BE2C (cell line): ENCODE measurements around the gene ZDHHC8.

Experiments
- DNase-seq: peaks from one replicate; pipeline ENCODE4 v3.0.0-alpha.2; 2020
- H3K27me3 ChIP-seq: fragments of 250-450 bp; sonication (Bioruptor Pico); 2 replicates; pipeline ENCODE4 v1.5.1; 2020; ENCODE audit warnings: mild to moderate bottlenecking
- H3K36me3 ChIP-seq: fragments of 250-450 bp; sonication (Bioruptor Pico); 2 replicates; pipeline ENCODE4 v1.5.1; 2020; ENCODE audit warnings: mild to moderate bottlenecking
- H3K4me1 ChIP-seq: fragments of 250-450 bp; sonication (Bioruptor Pico); 2 replicates; pipeline ENCODE4 v1.5.1; 2020
- H3K4me3 ChIP-seq: 2 replicates; pipeline ENCODE4 v1.5.1; 2011; ENCODE audit warnings: low read depth, low read length
- H3K9me3 ChIP-seq: fragments of 250-450 bp; sonication (Bioruptor Pico); 2 replicates; pipeline ENCODE4 v1.5.1; 2020
- CTCF ChIP-seq: IDR thresholded peaks from 2 replicates; pipeline ENCODE4 v1.5.1; 2012; ENCODE audit warnings: mild to moderate bottlenecking, low read depth, low read length

The ZDHHC8 gene

GRCh38 chr22:20089977-20090729 is 41.5 kb upstream of the ZDHHC8 start:
- Histone ChIP-seq H3K4me3 (no peak overlapping the region), H3K27me3 (no peaks in the 10 kb centered on the region), H3K36me3 (peaks cover 98% of the 10 kb centered on the region), H3K9me3 (no peaks in the 10 kb centered on the region), H3K4me1 (no peaks in the 10 kb centered on the region)
- DNase-seq: no peak
- TF ChIP-seq CTCF: no peak

GRCh38 chr22:20090730-20091240 is 40.8 kb upstream of the ZDHHC8 start:
- no peak overlapping the region for H3K4me3 ChIP-seq
- no peaks in the 10 kb centered on the region for H3K9me3 ChIP-seq

GRCh38 chr22:20091690-20092476 is 39.7 kb upstream of the ZDHHC8 start:
- Histone ChIP-seq H3K4me1 (no peaks in the 10 kb centered on the region), H3K27me3 (no peaks in the 10 kb centered on the region), H3K4me3 (no peak overlapping the region), H3K9me3 (no peaks in the 10 kb centered on the region), H3K36me3 (peaks cover 100% of the 10 kb centered on the region)
- TF ChIP-seq CTCF: no peak
- no peak for DNase-seq

More at GRCh38 chr22:20090730-20091240, 40.8 kb upstream of the ZDHHC8 start:
- Histone ChIP-seq H3K36me3 (peaks cover 100% of the 10 kb centered on the region), H3K4me1 (no peaks in the 10 kb centered on the region), H3K27me3 (no peaks in the 10 kb centered on the region)
- no peak for DNase-seq
- no peak for TF ChIP-seq CTCF

- Histone ChIP-seq H3K9me3 (no peaks in the 10 kb centered on the region), H3K27me3 (no peaks in the 10 kb centered on the region), H3K4me1 (no peaks in the 10 kb centered on the region), H3K36me3 (peaks cover 100% of the 10 kb centered on the region), H3K4me3 (no peak overlapping the region)
- TF ChIP-seq CTCF: no peak
- DNase-seq: no peak
These were observed 39.1 kb upstream of the ZDHHC8 start for GRCh38 chr22:20092477-20092854.

- Histone ChIP-seq H3K4me3 (no peak overlapping the region), H3K36me3 (peaks cover 100% of the 10 kb centered on the region), H3K27me3 (no peaks in the 10 kb centered on the region), H3K9me3 (no peaks in the 10 kb centered on the region), H3K4me1 (no peaks in the 10 kb centered on the region)
- no peak for DNase-seq
- TF ChIP-seq CTCF: no peak
These were observed 38.0 kb upstream of the ZDHHC8 start for GRCh38 chr22:20093418-20094196.
